Peyer's patch (tissue), 4 donors: ENCODE measurements around the gene NPR1.

ENCODE experiments used
- CTCF ChIP-seq, 6 experiments: fragments of 450-650 bp in 4 of 6; fragments of 200-600 bp in 2 of 6; sonication (generic) in 1 of 6; IDR thresholded peaks; one replicate each; pipeline ENCODE4 v1.5.1; 2017 to 2019; ENCODE audit warnings: antibody characterized with exemption in 6 of 6, mild to moderate bottlenecking in 3 of 6, moderate library complexity in 1 of 6
- POLR2A ChIP-seq, 2 donors: fragments of 450-650 bp; IDR thresholded peaks; one replicate each; pipeline ENCODE4 v1.5.1; 2017; ENCODE audit warnings: antibody characterized with exemption in 2 of 2, mild to moderate bottlenecking in 2 of 2, moderate library complexity in 2 of 2

DNA sequence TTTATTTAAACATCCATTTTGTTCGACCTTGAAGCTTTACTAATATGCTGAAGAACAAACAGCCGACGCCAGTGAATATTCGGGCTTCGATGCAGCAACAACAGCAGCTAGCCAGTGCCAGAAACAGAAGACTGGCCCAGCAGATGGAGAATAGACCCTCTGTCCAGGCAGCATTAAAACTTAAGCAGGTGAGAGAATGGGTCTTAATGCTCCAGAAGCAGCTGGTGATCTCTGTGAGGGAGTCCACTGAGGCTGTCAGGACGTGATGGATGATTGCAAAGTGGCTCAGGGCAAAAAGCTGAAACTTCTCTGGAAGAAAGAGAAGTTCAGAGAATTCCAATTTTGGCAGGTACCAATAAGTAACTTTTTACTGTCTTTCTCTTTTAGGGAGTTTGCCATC lies 40.2 kb upstream of the NPR1 start:
- TF ChIP-seq CTCF (IDR thresholded peaks at IDR 0.05) (no peak), POLR2A (IDR thresholded peaks at IDR 0.05) (no peak)
